ENCODE measurements around the gene CHRNB2. TPM values are rescaled to one million over a fixed set of nuclear protein-coding genes. Genes with fewer than 3 reads are reported as not detected.
A peak's percentile ranks its signal among the peaks of the same experiment; 100 is the strongest.

CHRNB2 gene
- total RNA-seq, 2 donors from 2014 or later, result 0.07 to 0.16 TPM

DNA sequence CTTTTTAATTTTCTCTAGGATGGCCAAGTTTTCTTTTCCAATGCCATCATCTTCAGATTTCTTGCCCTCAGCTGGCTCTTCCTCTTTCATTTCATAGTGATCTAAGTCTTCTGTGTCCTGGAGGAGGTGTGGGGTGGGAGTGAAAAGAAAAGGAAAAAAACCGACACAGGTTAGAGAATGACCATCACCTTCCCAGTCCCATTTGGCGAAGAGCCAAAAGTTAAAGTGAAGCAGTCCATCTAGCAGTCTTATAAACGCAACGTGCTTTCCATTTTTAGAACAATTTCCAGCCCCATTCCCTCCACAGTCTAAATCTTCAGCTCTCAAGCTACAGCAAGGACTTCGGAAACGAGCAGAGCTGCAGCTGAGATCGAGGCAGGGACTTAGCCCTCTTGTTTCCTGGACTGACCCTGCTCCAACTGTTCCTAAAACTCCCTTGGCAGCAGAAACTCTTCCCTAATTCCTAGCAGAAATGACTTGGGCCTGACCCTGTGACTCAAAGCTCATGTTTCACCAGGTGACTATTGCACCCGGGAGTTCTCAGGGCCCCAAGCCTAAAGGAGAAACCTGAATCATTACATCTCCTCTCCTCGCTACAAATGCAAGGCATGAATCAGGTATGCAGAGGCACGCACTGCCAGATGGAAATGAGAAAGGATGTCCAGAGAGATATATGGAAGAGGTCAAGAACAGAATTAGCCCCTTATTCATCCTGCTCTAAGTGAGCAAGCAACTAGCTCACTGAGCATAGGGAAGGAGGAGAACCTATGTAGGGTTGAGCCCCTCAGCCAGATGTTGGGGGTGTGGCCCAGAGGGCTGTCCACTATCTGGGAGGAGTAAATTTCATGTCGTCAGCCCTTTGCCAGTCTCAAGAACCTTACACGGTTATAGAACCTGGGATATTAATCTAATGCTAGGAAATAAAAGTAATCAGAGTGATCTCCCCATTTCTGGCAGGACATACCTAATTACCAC, 14.2 kb upstream of the CHRNB2 start:
- peaks cover 47% of the 10 kb centered on the region for H3K36me3 ChIP-seq
- TF ChIP-seq, protein P1, sequence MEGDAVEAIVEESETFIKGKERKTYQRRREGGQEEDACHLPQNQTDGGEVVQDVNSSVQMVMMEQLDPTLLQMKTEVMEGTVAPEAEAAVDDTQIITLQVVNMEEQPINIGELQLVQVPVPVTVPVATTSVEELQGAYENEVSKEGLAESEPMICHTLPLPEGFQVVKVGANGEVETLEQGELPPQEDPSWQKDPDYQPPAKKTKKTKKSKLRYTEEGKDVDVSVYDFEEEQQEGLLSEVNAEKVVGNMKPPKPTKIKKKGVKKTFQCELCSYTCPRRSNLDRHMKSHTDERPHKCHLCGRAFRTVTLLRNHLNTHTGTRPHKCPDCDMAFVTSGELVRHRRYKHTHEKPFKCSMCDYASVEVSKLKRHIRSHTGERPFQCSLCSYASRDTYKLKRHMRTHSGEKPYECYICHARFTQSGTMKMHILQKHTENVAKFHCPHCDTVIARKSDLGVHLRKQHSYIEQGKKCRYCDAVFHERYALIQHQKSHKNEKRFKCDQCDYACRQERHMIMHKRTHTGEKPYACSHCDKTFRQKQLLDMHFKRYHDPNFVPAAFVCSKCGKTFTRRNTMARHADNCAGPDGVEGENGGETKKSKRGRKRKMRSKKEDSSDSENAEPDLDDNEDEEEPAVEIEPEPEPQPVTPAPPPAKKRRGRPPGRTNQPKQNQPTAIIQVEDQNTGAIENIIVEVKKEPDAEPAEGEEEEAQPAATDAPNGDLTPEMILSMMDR (IDR thresholded peaks at IDR 0.05), result no peak
- intact Hi-C loops (cut with DNase I), result no loop called here
- no peaks in the 10 kb centered on the region for H3K9me3 ChIP-seq
- H3K4me3 ChIP-seq, result no peak overlapping the region
- H3K27ac ChIP-seq, result no peak overlapping the region
- H3K4me1 ChIP-seq, result peaks cover 7% of the 10 kb centered on the region
- H3K9ac ChIP-seq (ENCODE audit: low read depth in 2 of 2, low read length in 2 of 2), result no peak overlapping the region
- no peaks in the 10 kb centered on the region for H3K27me3 ChIP-seq
- no peak for DNase-seq

DNA sequence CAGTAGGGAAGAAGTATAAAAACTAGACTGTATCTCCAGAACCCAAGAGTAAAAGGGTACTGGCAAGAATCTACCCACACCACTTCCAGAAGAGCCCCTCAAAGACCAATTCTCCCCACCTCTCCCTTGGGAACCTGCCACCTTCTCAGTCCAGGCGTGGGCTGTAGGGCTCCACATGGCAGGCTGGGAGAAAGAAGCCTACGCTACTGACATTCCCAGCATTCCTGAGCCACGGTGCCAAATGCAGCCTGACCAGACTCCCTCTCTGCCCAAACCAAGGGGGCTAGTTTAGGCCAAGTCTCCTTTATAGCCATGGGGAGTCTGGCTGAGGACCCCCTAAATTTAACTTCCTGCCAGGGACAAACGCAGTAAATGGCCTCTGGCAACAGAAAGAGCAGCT, 11.2 kb upstream of the CHRNB2 start:
- no peaks in the 10 kb centered on the region for H3K9me3 ChIP-seq
- intact Hi-C loops (cut with DNase I), result loop anchor here (5.0 kb wide), 1 partner anchor 321 kb away; no protein-coding TSS in a partner anchor
- no peak overlapping the region for H3K4me3 ChIP-seq
- no peak for DNase-seq
- H3K27ac ChIP-seq, result no peak overlapping the region
- TF ChIP-seq, protein P1 (IDR thresholded peaks at IDR 0.05), result no peak
- H3K27me3 ChIP-seq, result no peaks in the 10 kb centered on the region
- peaks cover 7% of the 10 kb centered on the region for H3K4me1 ChIP-seq
- H3K9ac ChIP-seq (ENCODE audit: low read depth in 2 of 2, low read length in 2 of 2), result peak overlapping the region in 1 of 2 donors; percentile 95
- peaks cover 39% of the 10 kb centered on the region for H3K36me3 ChIP-seq

- Histone ChIP-seq H3K27me3 (no peaks in the 10 kb centered on the region), H3K4me3 (peak overlapping the region; percentile 94), H3K36me3 (peaks cover 35% of the 10 kb centered on the region), H3K9ac (ENCODE audit: low read depth in 2 of 2, low read length in 2 of 2) (peak overlapping the region; percentile 87 to 95), H3K9me3 (no peaks in the 10 kb centered on the region), H3K27ac (no peak overlapping the region), H3K4me1 (peaks cover 7% of the 10 kb centered on the region)
- DNase-seq, result no peak
- intact Hi-C loops (cut with DNase I), result loop anchor here (5.0 kb wide), 1 partner anchor 320 kb away; no protein-coding TSS in a partner anchor
- TF ChIP-seq, protein P1 (IDR thresholded peaks at IDR 0.05), result no peak
Observed at GRCh38 chr1:154557248-154557938, 10.2 kb upstream of the CHRNB2 start.

DNA sequence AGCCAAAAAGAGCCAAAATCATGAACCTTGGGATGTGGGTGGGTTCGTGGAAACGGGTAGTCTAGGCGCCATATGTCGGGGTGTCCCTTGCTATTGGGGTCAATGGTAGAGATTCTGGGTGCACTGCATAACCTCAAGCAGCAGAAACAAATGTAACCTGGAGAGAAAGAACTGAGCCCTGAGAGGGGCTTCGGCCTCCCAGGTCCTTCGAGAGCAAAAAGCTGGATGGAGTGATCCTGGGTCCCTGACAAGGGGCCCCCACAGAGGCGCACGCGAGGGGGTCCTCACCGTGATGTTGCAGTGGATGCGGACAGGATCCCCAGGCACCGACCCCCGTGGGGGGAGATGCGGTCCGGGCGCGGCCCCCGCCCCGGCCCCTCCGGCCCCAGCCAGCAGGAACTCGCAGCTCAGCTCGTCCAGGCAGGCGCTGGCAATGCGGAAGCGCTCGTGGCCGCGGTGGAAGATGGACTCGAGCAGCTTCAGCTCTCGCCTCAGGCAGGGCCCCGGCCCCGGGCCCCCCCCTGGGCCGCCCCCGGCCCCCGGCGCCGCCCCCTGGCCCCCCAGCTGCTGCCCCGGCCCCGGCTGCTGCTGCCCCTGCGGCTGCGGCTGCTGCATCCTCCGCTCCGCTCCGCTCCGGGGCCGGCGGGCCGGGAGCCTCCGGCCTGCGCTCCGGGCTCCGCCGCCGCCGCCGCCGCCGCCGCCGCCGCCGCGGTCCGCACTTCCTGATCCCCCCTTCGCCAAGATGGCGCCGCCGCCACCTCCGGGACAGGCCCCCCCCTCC, 9.4 kb upstream of the CHRNB2 start, which contains the start of gene UBE2Q1:
Gene UBE2Q1, minus strand, starts transcription at position 724 of the 781 bp plus-strand sequence. Its CDS starts 109 bp downstream, at position 615.
- Histone ChIP-seq H3K4me3 (peak within 1 kb of the TSS; percentile 94), H3K4me1 (peaks cover 7% of the 10 kb centered on the region), H3K27me3 (no peaks in the 10 kb centered on the region), H3K27ac (peak within 1 kb of the TSS; percentile 88), H3K36me3 (peaks cover 27% of the 10 kb centered on the region), H3K9me3 (no peaks in the 10 kb centered on the region), H3K9ac (ENCODE audit: low read depth in 2 of 2, low read length in 2 of 2) (peak within 1 kb of the TSS; percentile 87 to 95)
- TF ChIP-seq, protein P1 (IDR thresholded peaks at IDR 0.05), result no peak
- DNase-seq, result peak; percentile 42
- intact Hi-C loops (cut with DNase I), result loop anchor here (5.0 kb wide), 1 partner anchor 319 kb away; no protein-coding TSS in a partner anchor
